HepG2 (cell line): ENCODE results near the gene APRT. TPM values are rescaled to one million over a fixed set of nuclear protein-coding genes. Genes with fewer than 3 reads are reported as not detected.
A peak's percentile ranks its signal among the peaks of the same experiment; 100 is the strongest.

Experiments
- CAMTA2 ChIP-seq: sonication (generic); formaldehyde crosslinking; IDR thresholded peaks from 2 replicates; pipeline ENCODE4 v1.4.0; 2020; ENCODE audit warnings: mild to moderate bottlenecking, missing genetic modification reagents, borderline replicate concordance
- EP300 ChIP-seq, 3 experiments: sonication (generic) in 1 of 3; formaldehyde crosslinking in 1 of 3; IDR thresholded peaks; 2 replicates each; pipeline versions ENCODE4 v1.5.1 to v1.6.1; 2011 to 2020; ENCODE audit warnings: low read depth in 2 of 3, low read length in 2 of 3, borderline replicate concordance in 1 of 3, improper control_type of control experiment in 1 of 3, mild to moderate bottlenecking in 1 of 3, missing genetic modification reagents in 1 of 3, moderate library complexity in 1 of 3
- HOMEZ ChIP-seq: IDR thresholded peaks from 2 replicates; pipeline ENCODE4 v1.6.1; 2016; ENCODE audit warnings: low read depth
- KDM3A ChIP-seq: IDR thresholded peaks from 2 replicates; pipeline ENCODE4 v1.6.1; 2018; ENCODE audit warnings: low read depth, missing compliant biosample characterization
- PRPF4 ChIP-seq: fragments of 200-400 bp; formaldehyde crosslinking; IDR thresholded peaks from 2 replicates; pipeline ENCODE4 v1.6.1; 2016; ENCODE audit warnings: low read length, low read depth; ENCODE audit not compliant: poor library complexity, severe bottlenecking
- RBM22 ChIP-seq: fragments of 200-400 bp; formaldehyde crosslinking; optimal IDR thresholded peaks from 2 replicates; pipeline ENCODE3; 2017; ENCODE audit warnings: mild to moderate bottlenecking, low read length, moderate library complexity
- ZBTB14 ChIP-seq: sonication (generic); formaldehyde crosslinking; IDR thresholded peaks from 2 replicates; pipeline ENCODE4 v1.4.0; 2020; ENCODE audit warnings: missing genetic modification reagents
- ZBTB46 ChIP-seq: sonication (generic); formaldehyde crosslinking; IDR thresholded peaks from 2 replicates; pipeline ENCODE4 v1.4.0; 2020; ENCODE audit warnings: mild to moderate bottlenecking, missing genetic modification reagents, borderline replicate concordance
- ZHX2 ChIP-seq, 2 experiments: sonication (generic) in 1 of 2; formaldehyde crosslinking in 1 of 2; IDR thresholded peaks; 2 replicates each; pipeline versions ENCODE4 v1.6.1 to v1.9.0; 2014 to 2022; ENCODE audit warnings: antibody characterized with exemption in 1 of 2, borderline replicate concordance in 1 of 2, inconsistent platforms in 1 of 2, low read depth in 1 of 2, missing genetic modification reagents in 1 of 2
- ZNF34 ChIP-seq: sonication (generic); formaldehyde crosslinking; IDR thresholded peaks from 2 replicates; pipeline ENCODE4 v1.4.0; 2020; ENCODE audit warnings: mild to moderate bottlenecking, missing genetic modification reagents, borderline replicate concordance
- ZSCAN20 ChIP-seq: sonication (generic); formaldehyde crosslinking; IDR thresholded peaks from 2 replicates; pipeline ENCODE4 v1.4.0; 2020; ENCODE audit warnings: missing genetic modification reagents, mild to moderate bottlenecking, borderline replicate concordance
- polyA plus RNA-seq, 8 experiments: library from polyadenylated mRNA; depleted of rRNA in 3 of 8; stranded (reverse) in 7 of 8; unstranded in 1 of 8; fragments of >200 nt; fragmentation: Illumina TruSeq in 4 of 8; extraction: Trizol in 4 of 8; gene quantifications; 2 replicates each; pipeline versions ENCODE4 v1.2.1 to v1.2.3, GENCODE V29; 2011 to 2016; ENCODE audit warnings: low read depth in 4 of 8, missing spikeins in 1 of 8, mixed read lengths in 1 of 8; ENCODE audit not compliant: insufficient read depth in 1 of 8
- total RNA-seq, 5 experiments: library from RNA; depleted of rRNA; stranded (reverse); fragments of >200 nt; fragmentation: Illumina TruSeq; extraction: Trizol; gene quantifications; 2 replicates each; pipeline ENCODE4 v1.2.3, GENCODE V29; 2016; ENCODE audit warnings: low read depth in 1 of 5
- TF ChIP-seq, protein P1 (sequence below): sonication (generic); formaldehyde crosslinking; IDR thresholded peaks from 2 replicates; pipeline ENCODE4 v1.5.0; 2020; ENCODE audit warnings: missing genetic modification reagents
- TF ChIP-seq, protein P2 (sequence below): sonication (generic); formaldehyde crosslinking; conservative IDR thresholded peaks from 2 replicates; pipeline ENCODE4 v1.4.0; 2020; ENCODE audit warnings: missing genetic modification reagents

Gene APRT
- total and polyA plus RNA-seq, 2 of the 13 experiments (the other 11 are each of a cell fraction or from before 2014, with no cell fraction given), result 155 to 242 TPM

DNA sequence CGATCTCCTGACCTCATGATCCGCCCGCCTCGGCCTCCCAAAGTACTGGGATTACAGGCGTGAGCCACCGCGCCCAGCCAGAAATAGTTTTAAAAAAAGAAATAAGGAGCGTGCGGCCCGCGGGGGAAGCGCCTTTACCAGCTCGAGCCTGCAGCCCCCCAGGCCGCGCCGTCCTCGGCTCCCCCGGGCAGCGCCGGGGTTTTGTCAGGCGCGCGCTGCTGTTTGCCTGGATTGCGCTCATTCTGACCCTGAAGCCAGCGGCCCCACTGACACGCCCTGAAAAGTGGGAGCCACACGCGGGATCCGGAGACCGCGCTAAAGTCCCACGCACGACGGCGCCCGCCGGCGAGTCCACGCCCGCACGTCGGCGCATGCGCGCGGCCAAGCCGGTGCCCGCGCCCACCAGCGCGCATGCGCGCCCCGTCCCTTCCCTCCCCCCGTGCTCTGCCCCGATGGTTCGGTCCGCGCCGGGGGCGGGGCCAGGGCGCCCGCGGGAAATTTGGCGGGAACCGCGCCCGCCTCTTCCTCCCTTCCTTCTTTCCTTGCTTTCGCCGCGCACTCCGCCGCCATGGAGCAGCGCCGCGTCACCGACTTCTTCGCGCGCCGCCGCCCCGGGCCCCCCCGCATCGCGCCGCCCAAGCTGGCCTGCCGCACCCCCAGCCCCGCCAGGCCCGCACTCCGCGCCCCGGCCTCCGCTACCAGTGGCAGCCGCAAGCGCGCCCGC lies 8.3 kb downstream of the APRT start, which contains the start of gene CDT1 (continued):
- TF ChIP-seq, protein P1, sequence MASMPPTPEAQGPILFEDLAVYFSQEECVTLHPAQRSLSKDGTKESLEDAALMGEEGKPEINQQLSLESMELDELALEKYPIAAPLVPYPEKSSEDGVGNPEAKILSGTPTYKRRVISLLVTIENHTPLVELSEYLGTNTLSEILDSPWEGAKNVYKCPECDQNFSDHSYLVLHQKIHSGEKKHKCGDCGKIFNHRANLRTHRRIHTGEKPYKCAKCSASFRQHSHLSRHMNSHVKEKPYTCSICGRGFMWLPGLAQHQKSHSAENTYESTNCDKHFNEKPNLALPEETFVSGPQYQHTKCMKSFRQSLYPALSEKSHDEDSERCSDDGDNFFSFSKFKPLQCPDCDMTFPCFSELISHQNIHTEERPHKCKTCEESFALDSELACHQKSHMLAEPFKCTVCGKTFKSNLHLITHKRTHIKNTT (CRISPR knock-in tag), result peak; percentile 33; the same call in 1 of the 2 replicates
- TF ChIP-seq HOMEZ (CRISPR knock-in tag) (no peak), ZBTB46 (0 out of 2 replicates have a peak, but pooled peaks have one; percentile 45), RBM22 (no peak), ZHX2 (IDR thresholded peaks at IDR 0.05; ENCODE audit: low read depth) (no peak), ZHX2 (CRISPR knock-in tag; IDR thresholded peaks at IDR 0.05; ENCODE audit: borderline replicate concordance) (peak; percentile 74; the same call in 1 of the 2 replicates), ZSCAN20 (CRISPR knock-in tag) (0 out of 2 replicates have a peak, but pooled peaks have one; percentile 24), PRPF4 (no peak), ZBTB14 (peak; percentile 67; the same call in 1 of the 2 replicates), ZNF34 (CRISPR knock-in tag) (no peak), KDM3A (0 out of 2 replicates have a peak, but pooled peaks have one; percentile 17), CAMTA2 (CRISPR knock-in tag) (peak; percentile 82; the same call in 1 of the 2 replicates), EP300 (IDR thresholded peaks at IDR 0.05; ENCODE audit: low read depth in 2 of 2, low read length in 2 of 2) (peak in 1 of 2 experiments; percentile 41; a peak in 1 of 4 replicates), EP300 (CRISPR knock-in tag; IDR thresholded peaks at IDR 0.05; ENCODE audit: borderline replicate concordance) (no peak)
- TF ChIP-seq, protein P2, sequence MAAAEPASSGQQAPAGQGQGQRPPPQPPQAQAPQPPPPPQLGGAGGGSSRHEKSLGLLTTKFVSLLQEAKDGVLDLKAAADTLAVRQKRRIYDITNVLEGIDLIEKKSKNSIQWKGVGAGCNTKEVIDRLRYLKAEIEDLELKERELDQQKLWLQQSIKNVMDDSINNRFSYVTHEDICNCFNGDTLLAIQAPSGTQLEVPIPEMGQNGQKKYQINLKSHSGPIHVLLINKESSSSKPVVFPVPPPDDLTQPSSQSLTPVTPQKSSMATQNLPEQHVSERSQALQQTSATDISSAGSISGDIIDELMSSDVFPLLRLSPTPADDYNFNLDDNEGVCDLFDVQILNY, result peak; percentile 97
